ENCODE data around the gene RPS16. TPM values are rescaled to one million over a fixed set of nuclear protein-coding genes. Genes with fewer than 3 reads are reported as not detected.

The RPS16 gene
- total and polyA plus RNA-seq, 2 of the 8 experiments (the other 6 are each of a cell fraction or from before 2014, with no cell fraction given): 2,433 to 7,810 TPM

GRCh38 chr19:39413911-39414608 lies 21.7 kb downstream of the RPS16 start:
- H3K18ac ChIP-seq (ENCODE audit: extremely low read depth, low read length): peak overlapping the region; percentile 78
- peak overlapping the region; percentile 80 for H4K8ac ChIP-seq (ENCODE audit: extremely low read depth, insufficient read depth, low read length)
- no peaks in the 10 kb centered on the region for H3K27me3 ChIP-seq (replicated peaks in 1 of 4; ENCODE audit: control insufficient read depth in 3 of 4, extremely low read depth in 1 of 4, insufficient read depth in 3 of 4, low read length in 3 of 4)
- DNase-seq (ENCODE audit: low read depth in 1 of 2, low spot score in 2 of 2) (peak in 1 of 2 experiments; percentile 74), FAIRE-seq (no peak)
- no peak overlapping the region for H3K23ac ChIP-seq (ENCODE audit: insufficient read length)
- 0 out of 2 replicates have a peak overlapping the region, but pooled peaks have one; percentile 48 for H2BK20ac ChIP-seq (ENCODE audit: low read length)
- no peaks in the 10 kb centered on the region; the same call in 1 of the 2 replicates for H3K79me1 ChIP-seq (ENCODE audit: low read depth, low read length)
- H3K9ac ChIP-seq (replicated peaks in 1 of 4; ENCODE audit: extremely low read depth in 1 of 4, low read depth in 3 of 4, low read length in 3 of 4): peak overlapping the region; percentile 1 to 69 (median 60); a peak in 6 of 7 replicates
- peak overlapping the region; percentile 92; the same call in 1 of the 2 replicates for H2BK15ac ChIP-seq (ENCODE audit: low read length)
- H4K20me1 ChIP-seq (replicated peaks in 1 of 2; ENCODE audit: control insufficient read depth in 1 of 2, insufficient read depth in 2 of 2, low read length in 2 of 2): peaks cover 7 to 22% of the 10 kb centered on the region in 2 experiments
- H4K5ac ChIP-seq (ENCODE audit: insufficient read length, low read depth, low read length): peak overlapping the region; percentile 26
- no peak overlapping the region for H3K14ac ChIP-seq (ENCODE audit: insufficient read length)
- peaks cover 5 to 15% (median 7%) of the 10 kb centered on the region in 4 experiments; a peak in 7 of 8 replicates for H3K36me3 ChIP-seq (ENCODE audit: control insufficient read depth in 2 of 4, insufficient read depth in 4 of 4, low read length in 3 of 4)
- H2BK12ac ChIP-seq (ENCODE audit: low read depth, low read length): peak overlapping the region; percentile 77; the same call in 1 of the 2 replicates
- H4K91ac ChIP-seq (replicated peaks; ENCODE audit: insufficient read length, low read length): peak overlapping the region; percentile 46
- H3K4me2 ChIP-seq (ENCODE audit: insufficient read depth in 1 of 2, low read depth in 2 of 2, low read length in 2 of 2): peak overlapping the region; percentile 84 to 86
- POLR2A ChIA-PET (ENCODE audit: partially characterized antibody): interaction anchor here (0.6 to 25.7 kb wide), 12 partner anchors 9 to 101 kb away, joined by 3 to 1154 read pairs (median 6); partner anchors contain the start of genes MED29, PAF1, RPS16 and SAMD4B
- no peak overlapping the region for H3K4ac ChIP-seq (replicated peaks; ENCODE audit: insufficient read length, low read depth, low read length)
- peak overlapping the region; percentile 78; the same call in 1 of the 2 replicates for H2BK5ac ChIP-seq (ENCODE audit: low read depth, low read length)
- H3K79me2 ChIP-seq (ENCODE audit: control insufficient read depth in 1 of 2, insufficient read depth in 2 of 2, low read length in 2 of 2): peaks cover 6 to 17% of the 10 kb centered on the region in 2 experiments; a peak in 3 of 4 replicates
- H3K27ac ChIP-seq (ENCODE audit: low read depth, low read length): peak overlapping the region; percentile 23; the same call in 1 of the 2 replicates
- CTCF ChIA-PET (ENCODE audit: partially characterized antibody): interaction anchor here (0.6 to 2.3 kb wide), 17 partner anchors 10 to 120 kb away, joined by 3 to 13 read pairs (median 5); partner anchors contain the start of genes RPS16 and SELENOV
- 24% methylated on average over 18 of the region's 18 CpGs; no CpG with 5 or more reads in 1 of the 2 experiments for WGBS, 2 experiments (ENCODE audit: extremely low coverage in 1 of 2, insufficient coverage in 1 of 2, insufficient read length in 1 of 2, insufficient replicate concordance in 2 of 2, low coverage in 1 of 2, low lambda C conversion rate in 2 of 2, missing lambda C conversion rate in 1 of 2)
- no peaks in the 10 kb centered on the region for H3K9me3 ChIP-seq (ENCODE audit: insufficient read depth in 2 of 2, low read depth in 1 of 2, low read length in 1 of 2)
- H2AFZ ChIP-seq (ENCODE audit: low read length): no peak overlapping the region
- peak overlapping the region; percentile 37 for H3K56ac ChIP-seq (replicated peaks; ENCODE audit: insufficient read length, low read depth, low read length)
- peaks cover 4 to 27% (median 15%) of the 10 kb centered on the region in 4 experiments; a peak in 6 of 7 replicates for H3K4me1 ChIP-seq (replicated peaks in 1 of 4; ENCODE audit: control insufficient read depth in 3 of 4, insufficient read depth in 4 of 4, low read length in 3 of 4)
- peak overlapping the region; percentile 66 to 97 (median 92) for H3K4me3 ChIP-seq (ENCODE audit: extremely low read depth in 1 of 4, insufficient read depth in 2 of 4, low read depth in 3 of 4, low read length in 4 of 4)
- H3K23me2 ChIP-seq (ENCODE audit: low read depth, low read length): peaks cover 16% of the 10 kb centered on the region
- H2AK5ac ChIP-seq (ENCODE audit: low read depth, low read length): 0 out of 2 replicates have a peak overlapping the region, but pooled peaks have one; percentile 28
- no peak overlapping the region for H2BK120ac ChIP-seq (replicated peaks; ENCODE audit: low read depth, low read length)
- TF ChIP-seq SAP30 (IDR thresholded peaks at IDR 0.05; ENCODE audit: insufficient read depth, insufficient replicate concordance, low read length): peak; percentile 49
- 0 out of 4 replicates have a peak, but pooled peaks have one; percentile 0 to 7 for TF ChIP-seq RAD21 (IDR thresholded peaks at IDR 0.05 in 1 of 2, conservative IDR thresholded peaks at IDR 0.05 in 1 of 2; ENCODE audit: low read depth in 2 of 2, low read length in 2 of 2)
- TF ChIP-seq CTCF (IDR thresholded peaks at IDR 0.05; ENCODE audit: control extremely low read depth in 1 of 3, insufficient read depth in 1 of 3, low read depth in 1 of 3, low read length in 3 of 3): peak in 2 of 3 experiments; percentile 25 to 27; a peak in 2 of 4 replicates
- TF ChIP-seq TAF7 (optimal IDR thresholded peaks at IDR 0.05; ENCODE audit: borderline replicate concordance, low read depth, low read length): no peak
- TF ChIP-seq CEBPB (IDR thresholded peaks at IDR 0.05; ENCODE audit: low read depth, low read length): peak; percentile 55; the same call in 1 of the 2 replicates
- peak; percentile 76; the same call in 1 of the 2 replicates for TF ChIP-seq KDM1A (IDR thresholded peaks at IDR 0.05; ENCODE audit: borderline replicate concordance, low read length)

Measured in H1 (cell line).